HG02870 (cell line): ENCODE results near the gene LDHAL6A.

Experiments
- ATAC-seq: cut with Tn5 transposase; IDR thresholded peaks from one replicate; pipeline ENCODE4 v1.9.1; 2021; ENCODE audit warnings: mild to moderate bottlenecking, moderate library complexity; ENCODE audit not compliant: unreplicated experiment

The LDHAL6A gene

DNA sequence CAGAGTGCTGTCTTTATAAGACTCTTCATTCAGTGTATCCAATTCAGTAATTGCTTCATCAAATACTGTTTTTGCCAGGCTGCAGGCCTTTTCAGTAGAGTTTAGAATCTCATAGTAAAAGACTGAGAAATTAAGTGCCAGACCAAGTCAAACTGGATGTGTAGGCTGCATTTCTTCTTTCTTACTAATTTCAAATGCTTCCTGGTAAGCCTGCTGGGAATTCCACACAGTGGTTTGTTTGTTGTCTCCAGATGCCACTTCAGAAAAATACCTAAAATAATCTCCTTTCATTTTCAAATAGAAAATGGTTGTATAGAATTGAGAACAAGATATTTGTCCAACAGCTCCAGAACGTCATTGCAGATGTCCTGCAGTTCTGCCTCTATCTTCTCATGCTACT, 34.7 kb downstream of the LDHAL6A start:
- ATAC-seq: no peak

DNA sequence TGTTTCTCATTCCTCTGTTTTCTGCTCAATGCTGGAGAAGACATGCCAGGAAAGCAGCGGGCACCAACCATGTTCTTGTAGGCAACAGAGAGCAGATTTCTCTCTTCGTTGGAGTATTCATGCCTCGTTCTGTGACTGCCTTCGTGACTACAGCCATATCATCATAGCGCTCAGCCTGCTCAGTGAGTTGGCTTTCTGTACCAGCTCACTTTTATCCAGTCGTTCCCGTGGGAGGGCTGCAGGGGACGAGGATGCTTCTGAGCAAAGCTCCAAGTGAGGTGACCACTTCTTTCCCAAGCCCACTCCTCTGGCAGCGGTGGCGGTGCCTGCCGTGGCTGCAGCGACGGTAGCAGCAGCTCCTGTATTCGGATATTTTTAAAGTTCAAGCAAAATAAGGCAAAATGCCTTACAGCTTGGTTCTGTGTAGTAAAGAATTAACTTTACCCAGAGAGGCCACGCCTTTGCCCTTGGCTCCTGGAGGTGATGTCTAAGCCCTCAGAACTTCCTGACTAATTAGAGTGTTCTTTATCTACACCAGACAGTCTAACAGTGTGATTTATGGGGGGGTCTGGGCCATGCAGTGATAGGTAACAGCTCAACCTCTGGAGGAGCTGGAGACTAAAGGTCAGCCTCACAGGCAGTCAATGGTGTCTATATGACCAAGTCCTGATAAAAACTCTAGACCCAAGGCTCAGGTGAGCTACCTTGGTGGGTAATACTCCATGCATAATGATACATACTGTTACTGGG, 35.3 kb downstream of the LDHAL6A start:
- ATAC-seq: no peak

DNA sequence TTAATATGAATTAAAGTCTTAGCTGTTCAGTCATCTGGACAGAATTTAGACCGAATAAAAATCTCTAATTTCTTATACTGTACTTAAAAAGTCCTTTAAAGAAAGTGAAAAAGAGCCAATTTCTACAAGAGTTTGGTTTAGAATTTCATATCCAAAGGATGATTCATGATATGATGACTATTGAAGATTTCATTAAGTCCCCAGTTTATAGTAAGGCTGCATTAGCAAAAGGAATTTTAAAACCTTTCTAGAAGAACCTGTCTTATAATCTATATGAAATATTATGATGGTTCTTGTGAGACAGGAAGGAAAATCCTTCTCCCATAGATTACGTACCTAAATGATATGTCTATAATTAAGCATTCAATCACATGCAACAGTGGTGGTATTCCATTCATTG, 36.3 kb downstream of the LDHAL6A start:
- ATAC-seq: no peak

DNA sequence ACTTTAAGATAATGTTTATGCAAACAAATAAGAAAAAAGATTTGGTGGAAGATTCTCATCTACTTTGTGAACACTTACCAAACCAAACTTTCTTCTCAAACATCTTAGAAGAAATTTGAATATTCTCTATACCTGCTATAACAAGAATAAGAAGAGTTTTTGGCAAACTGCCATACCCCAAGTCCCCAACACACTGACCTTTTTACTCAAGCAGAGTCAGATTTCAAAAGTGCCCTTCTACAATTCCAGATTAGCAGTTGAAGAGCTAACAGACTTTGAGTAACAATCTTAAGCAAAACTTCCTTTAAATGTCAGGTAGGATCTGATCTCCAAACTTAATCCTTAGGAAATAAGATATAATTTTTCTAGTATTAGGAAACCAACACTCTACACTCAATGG, 37.2 kb downstream of the LDHAL6A start:
- ATAC-seq: no peak

DNA sequence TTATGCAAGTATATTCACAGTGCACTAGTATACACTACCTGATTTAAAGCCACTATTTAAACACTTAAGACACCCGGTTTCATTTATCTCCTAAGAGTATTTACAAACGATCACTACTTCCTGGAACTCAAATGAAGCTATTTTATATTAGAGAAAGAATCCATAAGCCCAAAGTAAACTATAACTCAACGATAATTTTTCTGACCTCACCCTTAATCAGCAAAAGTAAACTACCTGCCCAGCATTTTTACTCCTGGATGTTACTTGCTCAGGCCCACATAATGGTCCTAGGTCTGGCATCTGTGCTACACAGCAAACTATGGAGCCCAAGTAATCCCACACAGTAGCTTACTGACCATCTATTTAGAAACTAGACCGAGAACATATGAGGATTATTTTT, 37.7 kb downstream of the LDHAL6A start:
- no peak for ATAC-seq

DNA sequence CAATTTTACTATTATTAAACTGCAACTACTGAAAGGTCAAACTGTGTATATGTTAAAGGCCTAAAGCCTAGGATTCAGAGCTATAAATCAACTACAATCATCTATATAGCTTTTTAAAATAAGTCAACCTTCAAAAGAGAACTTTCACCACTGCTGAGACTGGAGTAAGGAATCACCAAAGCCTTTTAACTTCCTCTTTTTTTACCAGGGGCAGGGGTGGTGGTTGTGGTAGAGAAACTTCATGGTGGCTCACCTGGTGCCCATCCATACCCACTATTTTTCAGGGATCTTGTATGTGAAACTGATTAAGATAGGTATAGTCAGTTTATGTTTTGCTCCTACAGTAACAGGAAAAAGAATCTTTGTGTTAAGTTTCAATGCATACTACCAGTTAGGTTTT, 39.6 kb downstream of the LDHAL6A start:
- ATAC-seq: no peak

DNA sequence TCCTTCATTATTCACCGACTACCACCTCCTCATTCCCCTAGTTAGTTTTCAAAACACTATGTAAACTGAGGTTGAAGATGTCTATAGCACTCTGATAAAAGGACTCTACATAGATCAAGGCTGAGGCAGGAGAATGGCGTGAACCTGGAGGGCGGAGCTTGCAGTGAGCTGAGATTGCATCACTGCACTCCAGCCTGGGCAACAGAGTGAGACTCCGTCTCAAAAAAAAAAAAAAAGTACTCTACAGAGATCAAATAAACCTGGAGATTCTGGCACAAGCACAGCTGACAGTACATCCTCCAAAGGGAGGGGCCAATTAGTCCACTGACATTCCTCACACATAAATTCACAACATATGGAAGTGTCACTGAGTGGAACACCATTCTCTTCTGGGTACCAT, 40.0 kb downstream of the LDHAL6A start:
- no peak for ATAC-seq

DNA sequence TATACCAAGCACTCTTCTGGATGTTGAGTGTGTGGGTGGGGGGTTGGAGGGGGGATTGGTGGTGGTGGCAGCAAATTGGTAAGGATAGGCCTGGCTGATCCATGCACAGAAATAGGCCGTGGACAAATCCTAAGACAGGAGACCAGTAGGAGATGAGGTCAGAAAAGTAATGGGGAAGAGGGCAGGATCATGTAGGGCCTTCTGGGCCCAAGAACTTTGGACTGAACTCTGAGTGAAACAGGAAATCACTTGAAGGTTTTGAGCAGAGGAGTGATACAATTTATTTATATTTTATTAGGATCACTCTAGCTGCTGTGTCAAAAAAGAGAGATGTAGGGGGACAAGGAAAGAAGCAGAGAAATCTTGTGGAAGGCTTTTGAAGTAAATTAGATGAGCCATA, 42.4 kb downstream of the LDHAL6A start:
- no peak for ATAC-seq

DNA sequence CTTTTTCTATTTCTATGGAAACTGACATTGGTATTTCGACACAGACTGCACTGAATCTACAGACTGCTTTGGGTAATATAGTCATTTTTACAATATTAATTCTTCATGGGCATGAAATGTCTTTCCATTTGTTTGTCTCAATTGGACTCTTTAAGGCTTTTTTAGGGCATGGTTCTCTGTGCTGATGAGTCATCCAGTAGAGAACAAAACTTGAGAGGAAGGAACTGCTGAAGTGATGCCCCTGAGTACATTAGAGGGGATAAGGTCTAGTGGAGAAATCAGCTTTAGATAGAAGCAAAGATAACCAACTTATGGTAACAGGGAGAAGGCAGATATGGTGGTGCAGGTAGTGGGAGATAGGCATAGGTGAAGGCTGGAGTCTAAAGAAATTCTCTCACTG, 46.0 kb downstream of the LDHAL6A start:
- ATAC-seq: no peak

DNA sequence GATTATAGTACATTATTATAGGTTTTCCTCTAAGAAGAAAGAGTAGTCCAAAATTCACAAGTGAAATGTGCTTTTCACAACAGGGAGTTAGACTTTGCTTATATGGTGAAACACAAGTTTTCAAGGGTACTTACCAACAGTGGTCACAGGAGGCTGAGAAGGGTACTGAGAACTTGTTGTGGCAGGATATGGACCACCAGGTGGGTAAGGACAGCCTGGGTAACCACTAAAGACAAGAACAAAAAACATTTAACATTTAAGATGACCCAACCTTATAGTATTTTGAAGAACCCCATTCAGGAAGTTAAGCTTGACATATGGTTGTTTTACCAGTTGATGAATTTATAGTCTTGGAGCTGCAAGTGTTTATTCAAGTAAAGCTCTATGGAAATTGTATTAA, 46.7 kb downstream of the LDHAL6A start:
- no peak for ATAC-seq

DNA sequence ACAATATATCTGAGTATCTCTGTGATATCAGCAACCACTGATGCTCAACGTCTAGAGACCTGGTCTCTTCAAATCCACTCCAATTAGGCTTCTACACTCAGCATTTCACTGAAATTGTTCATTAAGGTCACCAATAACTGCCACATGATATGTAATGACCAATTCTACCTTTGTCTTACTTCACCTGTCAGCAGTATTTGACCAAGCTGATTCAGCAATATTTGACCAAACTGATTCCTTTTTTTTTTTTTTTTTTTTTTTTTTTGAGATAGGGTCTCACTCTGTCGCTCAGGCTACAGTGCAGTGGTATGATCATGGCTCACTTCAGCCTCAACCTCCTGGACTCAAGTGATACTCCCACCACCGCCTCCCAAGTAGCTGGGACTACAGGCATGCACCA, 65.5 kb downstream of the LDHAL6A start:
- ATAC-seq: no peak

DNA sequence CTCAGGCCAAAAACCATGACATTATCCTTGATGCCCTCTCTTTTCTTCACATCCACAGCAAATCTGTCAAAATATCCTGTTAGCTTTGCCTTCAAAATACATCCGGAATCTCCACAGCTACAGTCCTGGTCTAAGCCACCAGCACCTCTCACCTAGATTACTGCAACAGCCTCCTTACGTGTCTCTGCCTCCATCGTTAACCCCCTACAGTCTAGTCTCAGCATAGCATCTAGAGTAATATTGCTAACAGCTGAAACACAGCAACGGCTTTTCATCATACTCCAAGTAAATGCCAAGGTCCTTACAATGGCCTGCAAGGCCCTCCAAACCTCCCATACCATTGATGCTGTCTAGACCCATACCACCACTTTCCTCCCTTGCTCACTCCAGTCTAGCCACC, 66.7 kb downstream of the LDHAL6A start:
- ATAC-seq: no peak

DNA sequence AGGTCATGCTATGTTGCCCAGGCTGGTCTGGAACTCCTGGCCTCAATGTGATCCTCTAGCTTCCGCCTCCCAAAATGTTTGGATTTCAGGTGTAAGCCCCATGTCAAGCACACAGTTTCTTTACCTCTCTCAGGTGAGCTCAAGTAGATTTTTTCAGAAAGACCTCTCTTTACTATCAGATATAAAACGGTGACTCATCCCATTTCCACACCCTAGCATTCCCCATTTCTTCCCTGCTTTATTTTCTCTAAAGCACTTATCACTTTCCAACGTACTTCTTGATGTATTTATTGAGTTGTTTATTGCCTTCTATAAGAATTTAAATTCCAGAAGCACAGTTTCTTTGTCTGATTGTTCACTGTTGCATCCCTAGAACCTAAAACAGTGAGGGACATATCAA, 67.4 kb downstream of the LDHAL6A start:
- ATAC-seq: no peak

DNA sequence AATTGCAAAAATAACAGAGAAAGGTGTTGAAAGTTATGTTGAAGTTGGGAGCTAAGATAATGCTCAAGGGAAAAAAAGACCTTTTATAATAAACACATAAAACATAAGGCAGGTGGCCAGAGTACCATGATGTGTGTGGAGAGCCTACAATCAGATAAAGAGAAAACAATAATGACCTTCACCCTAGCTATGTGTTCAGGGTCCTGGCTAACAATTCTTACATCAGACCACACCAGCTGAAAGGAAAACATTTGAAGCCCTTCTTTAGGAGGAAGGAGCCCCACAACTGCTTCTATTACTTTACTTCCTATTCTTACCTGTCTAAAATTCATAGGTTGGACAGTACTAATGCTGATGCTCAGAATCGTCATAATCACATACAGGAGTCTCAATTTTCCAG, 68.6 kb downstream of the LDHAL6A start:
- no peak for ATAC-seq

DNA sequence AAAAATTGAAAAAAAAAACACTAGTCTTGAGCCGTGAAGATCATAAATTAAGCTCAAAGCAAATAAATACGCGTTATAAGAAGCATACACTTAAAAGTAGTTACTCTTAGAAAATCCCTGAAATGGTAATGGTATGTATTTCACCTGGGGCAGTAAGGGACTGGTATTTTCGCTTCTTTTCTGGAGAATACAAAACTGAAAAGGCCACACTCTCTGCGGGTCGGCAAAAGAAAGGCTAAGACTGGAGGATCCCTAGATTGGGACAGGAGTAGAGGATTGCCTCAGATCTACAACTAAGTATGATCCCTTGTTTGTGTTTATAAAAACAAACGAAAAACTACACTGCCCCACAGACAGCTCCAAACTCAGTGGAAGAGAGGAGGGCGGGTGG, 70.5 kb downstream of the LDHAL6A start:
- ATAC-seq: no peak

DNA sequence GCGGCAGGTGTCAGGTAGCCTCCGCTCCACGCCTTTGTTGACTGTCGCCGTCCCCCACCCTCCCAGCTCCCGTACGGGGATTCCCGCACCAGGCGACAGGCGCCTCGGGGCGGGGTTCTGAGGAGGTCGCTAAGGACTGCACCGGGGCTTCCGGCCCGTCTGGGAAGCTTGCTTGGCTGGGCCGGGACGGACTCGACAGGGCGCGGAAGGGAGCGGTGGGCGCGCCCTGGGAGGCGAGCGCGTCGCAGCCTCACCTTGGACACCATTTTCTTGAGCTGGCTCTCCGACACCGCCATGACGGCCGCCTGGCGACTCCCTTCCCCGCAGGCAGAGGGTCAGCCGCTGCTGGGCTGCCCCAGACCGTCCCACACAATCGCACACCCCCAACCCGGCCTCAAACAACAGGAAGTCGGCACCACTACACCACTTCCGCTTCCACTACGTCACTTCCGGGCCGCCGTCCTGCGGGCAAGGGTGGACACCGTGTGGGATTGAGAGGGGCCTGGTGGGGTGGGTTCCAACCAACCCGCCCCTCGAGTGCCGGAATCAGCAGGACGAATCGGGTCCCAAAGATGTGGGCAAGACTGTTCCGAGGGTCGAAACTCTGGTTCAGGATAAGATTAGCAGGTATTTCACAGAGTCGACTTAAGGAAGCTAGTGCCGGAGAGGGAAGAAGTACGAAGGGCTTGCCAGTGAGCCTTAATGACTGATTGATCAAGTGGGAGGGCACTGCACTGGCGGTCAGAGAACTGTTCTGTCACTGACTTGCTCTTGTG, 71.1 kb downstream of the LDHAL6A start, which contains the start of gene TSG101:
TSS of gene TSG101 (minus strand) at position 422 of the 776 bp plus-strand sequence. CDS start at position 296, 126 bp downstream.
- peak; percentile 94 for ATAC-seq

DNA sequence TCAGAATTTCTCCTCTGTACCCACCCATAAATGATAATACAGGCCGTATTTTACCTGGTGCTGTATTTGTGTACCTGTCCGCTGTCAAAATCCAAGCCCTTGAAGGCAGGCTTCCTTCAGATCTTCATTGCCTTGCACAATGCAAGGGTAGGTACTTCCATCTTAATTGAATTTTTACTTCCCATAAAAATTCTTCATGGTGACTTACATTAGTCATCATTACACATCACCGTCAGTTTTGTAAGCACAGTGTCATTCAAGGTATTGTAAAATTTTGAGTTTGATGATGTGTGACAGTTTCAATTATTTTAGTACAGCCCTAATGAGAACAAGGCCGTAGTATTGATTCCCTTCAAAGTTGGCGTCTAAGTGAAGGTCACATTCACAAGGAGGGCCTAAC, 71.9 kb downstream of the LDHAL6A start:
- ATAC-seq: no peak
